Upper lobe of right lung (tissue), 1 donor: Measurements from ENCODE around the gene ETV3. TPM values are rescaled to one million over a fixed set of nuclear protein-coding genes. Genes with fewer than 3 reads are reported as not detected.
A peak's percentile ranks its signal among the peaks of the same experiment; 100 is the strongest.

Experiments used
- ATAC-seq: fragments of 200-7000 bp; cut with Tn5 transposase; one replicate; pipeline ENCODE4 v1.9.1; 2020; ENCODE audit warnings: mild to moderate bottlenecking, moderate library complexity
- DNase-seq: peaks from one replicate; pipeline ENCODE4 v3.0.0-alpha.2; 2020
- H3K27ac ChIP-seq: fragments of 200-600 bp; one replicate; pipeline ENCODE4 v1.8.0; 2022
- H3K27me3 ChIP-seq: fragments of 200-600 bp; one replicate; pipeline ENCODE4 v1.8.0; 2022; ENCODE audit warnings: mild to moderate bottlenecking
- H3K36me3 ChIP-seq: fragments of 200-600 bp; one replicate; pipeline ENCODE4 v1.8.0; 2022
- H3K4me1 ChIP-seq: fragments of 200-600 bp; one replicate; pipeline ENCODE4 v1.8.0; 2022
- H3K4me3 ChIP-seq: fragments of 200-600 bp; one replicate; pipeline ENCODE4 v1.8.0; 2022; ENCODE audit warnings: mild to moderate bottlenecking
- H3K9me3 ChIP-seq: fragments of 200-600 bp; one replicate; pipeline ENCODE4 v1.8.0; 2022
- CTCF ChIP-seq: fragments of 200-600 bp; IDR thresholded peaks from one replicate; pipeline ENCODE4 v1.8.0; 2022; ENCODE audit warnings: antibody characterized with exemption
- intact Hi-C: fragments of 100-400 bp; cut with DNase I; formaldehyde crosslinking; loops from one replicate; pipeline ENCODE4 v1.11.0; 2022
- total RNA-seq: library from RNA; stranded (reverse); fragmentation: NEBNext Ultra II Directional; extraction: Animal tissue kit (Norgen Biotek cat#: 25700); gene quantifications from one replicate; pipeline ENCODE4 v1.2.1, GENCODE V29; 2021
- donor health status: DM: no; HTN: yes; CAD: no; lungs with severe emphysema.

The ETV3 gene
- total RNA-seq, 1 donor from 2014 or later = 39.2 TPM

DNA sequence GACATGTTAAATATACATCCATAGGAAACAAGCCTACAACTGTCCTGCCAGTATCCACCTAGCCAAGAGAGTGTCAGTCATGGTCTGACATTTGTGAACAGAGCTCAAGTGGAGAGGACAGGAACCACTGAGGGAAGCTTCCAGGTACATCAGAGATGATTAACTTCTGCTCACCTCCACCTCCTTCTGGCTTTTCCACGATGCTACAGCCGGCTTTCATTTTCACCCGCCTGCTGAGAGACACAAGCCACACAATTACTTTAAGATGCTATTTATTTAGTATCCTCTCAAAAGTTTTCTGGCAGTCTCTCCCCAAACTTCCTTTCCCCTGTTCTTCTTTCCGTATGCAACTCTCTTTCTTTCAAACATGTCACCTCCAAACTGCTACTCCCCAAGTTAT lies 2.1 kb downstream of the ETV3 start:
- no peaks in the 10 kb centered on the region for H3K27me3 ChIP-seq
- no peak for TF ChIP-seq CTCF
- peaks cover 41% of the 10 kb centered on the region for H3K4me1 ChIP-seq
- ATAC-seq (no peak), DNase-seq (no peak)
- peak overlapping the region; percentile 21 for H3K27ac ChIP-seq
- H3K36me3 ChIP-seq = peaks cover 50% of the 10 kb centered on the region
- H3K9me3 ChIP-seq = no peaks in the 10 kb centered on the region
- intact Hi-C loops = no loop called here
- H3K4me3 ChIP-seq = no peak overlapping the region

GRCh38 chr1:157135646-157136045 lies 2.5 kb downstream of the ETV3 start:
- Histone ChIP-seq H3K27ac (no peak overlapping the region), H3K9me3 (no peaks in the 10 kb centered on the region), H3K4me1 (peaks cover 41% of the 10 kb centered on the region), H3K4me3 (no peak overlapping the region), H3K27me3 (no peaks in the 10 kb centered on the region), H3K36me3 (peaks cover 54% of the 10 kb centered on the region)
- peak; percentile 79 for ATAC-seq
- intact Hi-C loops = no loop called here
- DNase-seq = no peak
- no peak for TF ChIP-seq CTCF

DNA sequence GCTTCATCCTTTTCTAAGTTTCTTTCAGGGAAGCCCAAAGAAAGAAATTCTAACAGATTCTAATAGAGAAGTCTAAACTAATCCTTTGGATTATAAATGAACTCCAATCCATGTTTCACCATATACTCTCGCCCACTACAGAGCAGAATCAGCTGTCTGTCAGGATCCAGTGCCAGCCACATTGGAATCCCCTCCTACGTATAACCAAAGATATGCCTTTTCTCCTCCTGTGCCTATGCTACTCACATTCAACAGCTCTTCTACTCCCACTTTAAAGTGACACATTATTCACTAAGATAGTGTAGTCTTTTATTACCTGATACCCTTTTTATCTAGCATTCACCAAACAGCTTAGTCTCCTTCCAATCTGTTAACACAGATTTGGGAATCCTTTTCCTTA lies 3.1 kb downstream of the ETV3 start:
- no peak for ATAC-seq
- Histone ChIP-seq H3K27ac (no peak overlapping the region), H3K36me3 (peaks cover 60% of the 10 kb centered on the region), H3K9me3 (no peaks in the 10 kb centered on the region), H3K4me3 (no peak overlapping the region), H3K4me1 (peaks cover 41% of the 10 kb centered on the region), H3K27me3 (no peaks in the 10 kb centered on the region)
- intact Hi-C loops = no loop called here
- TF ChIP-seq CTCF = no peak
- no peak for DNase-seq

GRCh38 chr1:157134442-157134841 lies 3.8 kb downstream of the ETV3 start:
- no peak for TF ChIP-seq CTCF
- Histone ChIP-seq H3K9me3 (no peaks in the 10 kb centered on the region), H3K4me1 (peaks cover 41% of the 10 kb centered on the region), H3K36me3 (peaks cover 66% of the 10 kb centered on the region), H3K4me3 (no peak overlapping the region), H3K27ac (no peak overlapping the region), H3K27me3 (no peaks in the 10 kb centered on the region)
- DNase-seq = no peak
- ATAC-seq = no peak
- intact Hi-C loops = no loop called here

DNA sequence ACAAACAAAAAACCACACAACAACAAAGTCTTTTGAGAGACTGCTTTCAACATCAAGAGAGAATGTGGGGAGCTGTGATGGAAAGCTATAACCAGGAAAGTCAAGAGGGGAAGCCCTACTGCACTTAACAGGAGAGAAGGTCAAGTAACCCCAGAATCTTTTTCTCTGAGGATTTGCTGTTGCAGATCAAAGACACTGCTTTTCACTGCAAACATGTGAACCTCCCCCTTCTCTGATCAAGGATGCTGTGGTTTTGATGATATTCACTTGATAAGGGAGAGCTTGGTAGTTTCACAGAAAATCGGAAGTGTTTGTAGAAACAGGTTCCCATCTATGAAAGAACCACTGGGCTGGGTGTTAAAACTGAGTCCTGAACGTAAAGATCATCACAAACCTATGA lies 4.8 kb downstream of the ETV3 start:
- H3K36me3 ChIP-seq = peaks cover 77% of the 10 kb centered on the region
- no peak overlapping the region for H3K27ac ChIP-seq
- ATAC-seq (no peak), DNase-seq (no peak)
- no peaks in the 10 kb centered on the region for H3K27me3 ChIP-seq
- TF ChIP-seq CTCF = no peak
- H3K4me1 ChIP-seq = peaks cover 37% of the 10 kb centered on the region
- H3K9me3 ChIP-seq = no peaks in the 10 kb centered on the region
- intact Hi-C loops = no loop called here
- no peak overlapping the region for H3K4me3 ChIP-seq

GRCh38 chr1:157132616-157133167 lies 5.5 kb downstream of the ETV3 start:
- TF ChIP-seq CTCF = no peak
- H3K36me3 ChIP-seq = peaks cover 84% of the 10 kb centered on the region
- no peak overlapping the region for H3K27ac ChIP-seq
- no peak for ATAC-seq
- no peaks in the 10 kb centered on the region for H3K27me3 ChIP-seq
- H3K9me3 ChIP-seq = no peaks in the 10 kb centered on the region
- peaks cover 37% of the 10 kb centered on the region for H3K4me1 ChIP-seq
- H3K4me3 ChIP-seq = no peak overlapping the region
- intact Hi-C loops = no loop called here
- DNase-seq = no peak
